PC-3 (cell line): ENCODE data around the gene CHSY1.

ENCODE experiments used
- CTCF ChIP-seq: fragments of 300-600 bp; sonication (generic); conservative IDR thresholded peaks from 2 replicates; pipeline ENCODE4 v1.5.1; 2017; ENCODE audit warnings: antibody characterized with exemption, low read depth, mild to moderate bottlenecking, low read length
- EZH2phosphoT487 ChIP-seq: fragments of 300-600 bp; sonication (generic); IDR thresholded peaks from 2 replicates; pipeline ENCODE4 v1.6.1; 2018; ENCODE audit warnings: mild to moderate bottlenecking, antibody characterized with exemption, low read length, borderline replicate concordance

GRCh38 chr15:101146118-101146702 lies 105.6 kb downstream of the CHSY1 start:
- TF ChIP-seq EZH2phosphoT487 (no peak), CTCF (no peak)
